Uterus (tissue), 2 donors: ENCODE data around the gene CHID1.

Experiments used
- POLR2A ChIP-seq, 2 donors: fragments of 450-650 bp; IDR thresholded peaks; one replicate each; pipeline ENCODE4 v1.6.1; 2016; ENCODE audit warnings: antibody characterized with exemption in 2 of 2, mild to moderate bottlenecking in 1 of 2, moderate library complexity in 1 of 2
- TF ChIP-seq, protein P1 (sequence below), 4 experiments: fragments of 200-600 bp in 2 of 4; fragments of 450-650 bp in 2 of 4; sonication (generic) in 2 of 4; IDR thresholded peaks; one replicate each; pipeline ENCODE4 v1.5.1; 2016 to 2019; ENCODE audit warnings: antibody characterized with exemption in 4 of 4, mild to moderate bottlenecking in 2 of 4, moderate library complexity in 1 of 4

DNA sequence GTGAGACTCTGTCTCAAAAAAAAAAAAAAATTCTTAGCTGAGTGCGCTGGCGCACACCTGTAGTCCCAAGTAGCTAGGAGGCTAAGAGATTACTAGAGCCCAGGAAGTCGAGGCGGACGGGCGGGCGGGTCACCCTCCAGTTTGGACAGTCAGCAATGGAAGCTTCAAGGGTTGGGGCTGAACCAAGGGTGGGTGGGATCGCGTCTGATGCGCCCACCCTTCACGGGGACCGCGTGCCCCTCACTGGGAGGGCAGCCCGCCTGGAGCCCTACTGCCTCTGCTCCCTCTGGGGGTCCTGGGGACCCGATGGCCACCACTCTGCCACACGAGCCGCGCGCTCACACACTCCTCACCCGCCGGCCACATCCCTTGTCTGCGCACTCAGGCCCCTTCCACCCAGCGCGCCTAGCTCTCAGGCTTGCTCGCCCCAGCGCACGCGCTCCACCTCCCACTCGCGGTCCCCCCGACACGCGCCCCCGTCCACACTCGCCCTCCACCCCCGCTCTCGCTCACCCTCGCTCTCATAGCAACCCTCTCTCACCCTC lies 494 bp downstream of the CHID1 start:
- TF ChIP-seq, protein P1, sequence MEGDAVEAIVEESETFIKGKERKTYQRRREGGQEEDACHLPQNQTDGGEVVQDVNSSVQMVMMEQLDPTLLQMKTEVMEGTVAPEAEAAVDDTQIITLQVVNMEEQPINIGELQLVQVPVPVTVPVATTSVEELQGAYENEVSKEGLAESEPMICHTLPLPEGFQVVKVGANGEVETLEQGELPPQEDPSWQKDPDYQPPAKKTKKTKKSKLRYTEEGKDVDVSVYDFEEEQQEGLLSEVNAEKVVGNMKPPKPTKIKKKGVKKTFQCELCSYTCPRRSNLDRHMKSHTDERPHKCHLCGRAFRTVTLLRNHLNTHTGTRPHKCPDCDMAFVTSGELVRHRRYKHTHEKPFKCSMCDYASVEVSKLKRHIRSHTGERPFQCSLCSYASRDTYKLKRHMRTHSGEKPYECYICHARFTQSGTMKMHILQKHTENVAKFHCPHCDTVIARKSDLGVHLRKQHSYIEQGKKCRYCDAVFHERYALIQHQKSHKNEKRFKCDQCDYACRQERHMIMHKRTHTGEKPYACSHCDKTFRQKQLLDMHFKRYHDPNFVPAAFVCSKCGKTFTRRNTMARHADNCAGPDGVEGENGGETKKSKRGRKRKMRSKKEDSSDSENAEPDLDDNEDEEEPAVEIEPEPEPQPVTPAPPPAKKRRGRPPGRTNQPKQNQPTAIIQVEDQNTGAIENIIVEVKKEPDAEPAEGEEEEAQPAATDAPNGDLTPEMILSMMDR (IDR thresholded peaks at IDR 0.05) = no peak
- no peak for TF ChIP-seq POLR2A (IDR thresholded peaks at IDR 0.05)
